Measurements from ENCODE around the gene KRIT1. TPM values are rescaled to one million over a fixed set of nuclear protein-coding genes. Genes with fewer than 3 reads are reported as not detected.

The KRIT1 gene
- total RNA-seq = 100 to 1,000 TPM in 1 of 2 donors, 10 to 100 TPM in 1; 58.4 to 150 TPM

- 0% methylated on average over 27 to 53 of the region's 71 CpGs for WGBS, 2 donors
- intact Hi-C loops (cut with DNase I) = no loop called here
- DNase-seq = peak; percentile 84 to 90 (median 86)
- peak within 1 kb of the TSS; percentile 57 to 94 (median 88) for H3K27ac ChIP-seq
- peak; percentile 92 for ATAC-seq
- H3K4me1 ChIP-seq = peaks cover 28% of the 10 kb centered on the region
- no peaks in the 10 kb centered on the region for H3K27me3 ChIP-seq
- no peaks in the 10 kb centered on the region for H3K9me3 ChIP-seq
- H3K4me3 ChIP-seq = peak within 1 kb of the TSS; percentile 94 to 98
- peaks cover 0 to 2% of the 10 kb centered on the region in 2 donors for H3K36me3 ChIP-seq (replicated peaks in 1 of 2; ENCODE audit: insufficient read depth in 1 of 2, low read depth in 2 of 2)
- TF ChIP-seq CTCF (IDR thresholded peaks at IDR 0.05) = peak in 4 of 7 experiments; percentile 22 to 41 (median 36)
- TF ChIP-seq POLR2A (IDR thresholded peaks at IDR 0.05) = peak; percentile 51 to 86 (median 83)
Measured at GRCh38 chr7:92245487-92246359, at the start of gene KRIT1, which contains the start of gene ANKIB1. Gene KRIT1 (minus strand): TSS chr7:92245914. CDS start chr7:92242135, 3,779 bp downstream. Gene ANKIB1 (plus strand): TSS chr7:92245974. CDS start chr7:92294979, 49,005 bp downstream.

- Histone ChIP-seq H3K4me1 (peaks cover 19% of the 10 kb centered on the region), H3K4me3 (no peak overlapping the region), H3K9me3 (no peaks in the 10 kb centered on the region), H3K27me3 (no peaks in the 10 kb centered on the region), H3K36me3 (replicated peaks in 1 of 2; ENCODE audit: insufficient read depth in 1 of 2, low read depth in 2 of 2) (no peaks in the 10 kb centered on the region), H3K27ac (no peak overlapping the region)
- ATAC-seq = no peak
- intact Hi-C loops (cut with DNase I) = no loop called here
- peak in 2 of 4 donors; percentile 16 to 29 for DNase-seq
- WGBS, 2 donors = 57 to 64% methylated on average over 1 of the region's 1 CpG
- TF ChIP-seq CTCF (IDR thresholded peaks at IDR 0.05) (no peak), POLR2A (IDR thresholded peaks at IDR 0.05) (no peak)
Measured at GRCh38 chr7:92295391-92295790, 49.7 kb upstream of the KRIT1 start.

GRCh38 chr7:92293896-92294590 is 48.3 kb upstream of the KRIT1 start:
- TF ChIP-seq POLR2A (IDR thresholded peaks at IDR 0.05) = no peak
- TF ChIP-seq CTCF (IDR thresholded peaks at IDR 0.05) = no peak
- Histone ChIP-seq H3K27ac (no peak overlapping the region), H3K4me1 (peaks cover 19% of the 10 kb centered on the region)

GRCh38 chr7:92292981-92293380 is 47.3 kb upstream of the KRIT1 start:
- Histone ChIP-seq H3K4me3 (no peak overlapping the region), H3K27ac (no peak overlapping the region)

More at GRCh38 chr7:92293896-92294590, 48.3 kb upstream of the KRIT1 start:
- H3K27me3 ChIP-seq = no peaks in the 10 kb centered on the region
- no peak overlapping the region for H3K4me3 ChIP-seq
- intact Hi-C loops (cut with DNase I) = no loop called here
- ATAC-seq = no peak
- H3K36me3 ChIP-seq (replicated peaks in 1 of 2; ENCODE audit: insufficient read depth in 1 of 2, low read depth in 2 of 2) = no peaks in the 10 kb centered on the region
- 50 to 62% methylated on average over 2 of the region's 2 CpGs for WGBS, 2 donors
- no peak for DNase-seq
- H3K9me3 ChIP-seq = no peaks in the 10 kb centered on the region

More at GRCh38 chr7:92292981-92293380, 47.3 kb upstream of the KRIT1 start:
- Histone ChIP-seq H3K9me3 (no peaks in the 10 kb centered on the region), H3K27me3 (no peaks in the 10 kb centered on the region), H3K4me1 (peaks cover 19% of the 10 kb centered on the region), H3K36me3 (replicated peaks in 1 of 2; ENCODE audit: insufficient read depth in 1 of 2, low read depth in 2 of 2) (no peaks in the 10 kb centered on the region)
- WGBS, 2 donors = 73 to 80% methylated on average over 3 of the region's 3 CpGs
- TF ChIP-seq CTCF (IDR thresholded peaks at IDR 0.05) = no peak
- no peak for TF ChIP-seq POLR2A (IDR thresholded peaks at IDR 0.05)
- no peak for DNase-seq
- no peak for ATAC-seq
- intact Hi-C loops (cut with DNase I) = no loop called here
